Measurements from ENCODE around the gene PIEZO2.
"Not testable (repeated sequence)": the region's sequence is repeated elsewhere in the genome, so short reads cannot be mapped to it uniquely, and the experiment has no call there.

PIEZO2 gene

DNA sequence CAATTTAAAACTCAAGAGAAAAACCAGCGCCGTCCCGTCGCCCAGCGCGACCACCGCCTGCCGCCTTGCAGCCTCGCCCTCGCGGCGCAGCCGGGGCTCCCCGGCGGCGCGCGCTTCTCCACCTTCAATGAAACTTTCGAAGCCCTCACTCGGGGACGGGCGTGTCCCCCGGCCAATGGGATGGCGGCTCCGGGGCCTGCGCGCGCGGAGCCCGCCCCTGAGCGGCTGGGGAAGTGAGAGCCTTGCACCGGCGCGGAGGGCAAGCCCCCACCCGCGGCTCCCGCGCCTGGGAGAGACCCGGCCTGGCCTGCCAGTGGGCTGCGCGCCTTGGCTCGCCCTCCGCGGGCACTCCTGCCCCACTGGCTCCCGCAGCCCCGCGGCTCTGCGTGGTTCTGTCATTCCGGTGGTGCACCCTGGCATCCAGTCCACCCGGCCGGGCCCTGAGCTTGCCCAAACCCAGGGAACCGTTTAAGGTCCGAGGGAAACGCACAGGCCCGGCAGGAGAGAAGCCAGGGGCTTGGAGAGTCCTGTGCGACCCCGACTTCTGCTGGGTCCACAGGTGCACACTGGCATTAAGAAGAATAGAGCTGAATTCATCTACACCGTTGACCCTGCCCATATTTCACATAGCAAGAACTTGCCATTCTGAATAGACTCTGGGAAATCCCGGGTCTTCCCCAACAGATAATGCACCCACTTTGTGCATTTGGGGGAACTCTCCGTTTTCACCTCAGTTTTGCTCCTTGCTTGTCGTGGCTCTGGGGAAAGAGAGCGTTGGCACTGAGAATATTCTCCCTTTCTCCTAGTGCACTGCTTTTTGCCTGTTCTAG, at the start of gene PIEZO2:
Gene PIEZO2 (minus strand): TSS at position 129 of the 830 bp plus-strand sequence. CDS start 981 bp downstream, outside the sequence.
- no peak for DNase-seq (ENCODE audit: low read depth in 2 of 2, low spot score in 1 of 2)

DNA sequence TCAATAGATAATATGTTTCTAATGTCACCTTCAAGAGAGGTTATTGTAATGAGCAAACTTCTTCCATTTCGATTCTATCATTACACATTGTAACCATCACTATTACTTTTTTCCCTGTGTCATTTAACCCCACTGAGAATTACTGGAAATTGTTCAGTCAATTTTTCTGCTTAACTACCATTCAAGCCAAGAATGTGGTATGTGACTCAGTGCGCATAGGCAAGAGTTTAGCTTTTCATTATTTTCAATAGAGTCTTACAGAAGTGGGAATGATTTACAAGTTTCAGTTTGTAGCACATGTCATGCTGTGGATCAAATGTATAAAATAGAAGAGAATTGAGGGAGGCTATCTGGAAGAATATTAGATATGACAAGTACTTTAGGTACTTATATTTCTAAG, 34.3 kb upstream of the PIEZO2 start:
- no peak for DNase-seq (ENCODE audit: low read depth in 2 of 2, low spot score in 1 of 2)

- DNase-seq (ENCODE audit: low read depth in 2 of 2, low spot score in 1 of 2), result not testable (repeated sequence)
These were observed 32.3 kb upstream of the PIEZO2 start for GRCh38 chr18:11181629-11182028.

- DNase-seq (ENCODE audit: low read depth in 2 of 2, low spot score in 1 of 2), result no peak
These were observed 30.7 kb upstream of the PIEZO2 start for GRCh38 chr18:11179959-11180519.

GRCh38 chr18:11178951-11179549, 29.7 kb upstream of the PIEZO2 start:
- no peak for DNase-seq (ENCODE audit: low read depth in 2 of 2, low spot score in 1 of 2)

GRCh38 chr18:11177382-11177781, 28.0 kb upstream of the PIEZO2 start:
- no peak for DNase-seq (ENCODE audit: low read depth in 2 of 2, low spot score in 1 of 2)

DNA sequence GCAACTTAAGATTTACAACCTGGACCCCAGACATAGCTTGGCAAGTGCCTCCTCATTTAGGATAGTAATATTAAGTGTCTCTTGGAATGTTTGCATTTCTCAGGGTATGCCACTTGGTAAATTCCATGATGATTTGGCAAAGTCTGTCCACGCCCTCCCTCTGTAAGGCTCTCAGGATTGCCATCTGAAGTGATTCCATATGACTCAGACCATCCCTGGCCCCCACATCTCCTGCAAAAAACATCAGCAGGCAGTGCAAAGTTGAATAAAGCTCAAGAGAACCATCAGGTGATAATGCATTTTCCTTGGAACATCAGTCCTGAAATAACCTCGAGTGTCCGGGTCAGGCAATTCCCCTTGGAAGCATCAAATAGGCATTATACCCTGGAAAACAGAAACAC, 27.1 kb upstream of the PIEZO2 start:
- DNase-seq (ENCODE audit: low read depth in 2 of 2, low spot score in 1 of 2), result no peak

DNA sequence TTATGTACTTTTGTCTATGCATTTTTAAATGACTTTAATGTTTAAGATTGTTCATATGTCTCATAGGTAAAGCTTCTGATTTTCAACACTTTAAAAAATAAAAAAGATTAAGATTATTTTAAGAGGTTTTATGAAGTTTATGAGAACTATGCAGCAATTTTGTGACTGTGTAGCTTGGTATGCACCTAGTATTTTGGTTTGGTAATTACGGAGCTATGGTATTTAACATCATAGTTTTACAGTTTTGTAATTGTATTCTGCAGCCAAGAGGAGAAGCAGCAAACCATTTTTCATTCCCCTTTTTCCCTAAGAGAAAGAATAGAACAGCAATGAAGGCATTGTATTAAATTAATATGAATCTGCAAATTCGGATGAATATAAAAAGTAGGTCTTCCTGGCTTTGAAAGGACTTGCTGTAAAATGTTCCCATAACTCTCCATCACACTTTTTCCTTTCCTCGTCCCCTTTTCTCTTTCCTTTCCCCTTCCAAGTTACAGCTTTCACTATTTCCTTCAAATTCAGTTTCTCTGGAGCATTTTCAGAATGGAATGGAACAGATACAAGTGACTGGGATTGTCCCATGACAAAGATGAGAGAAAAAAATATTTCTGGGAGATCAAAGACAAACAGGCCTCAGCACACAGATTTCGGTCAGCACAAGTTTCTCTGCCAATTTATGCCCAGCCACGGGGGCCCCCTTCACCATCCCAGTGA, 26.1 kb upstream of the PIEZO2 start:
- no peak for DNase-seq (ENCODE audit: low read depth in 2 of 2, low spot score in 1 of 2)

GRCh38 chr18:11174179-11174578, 24.8 kb upstream of the PIEZO2 start:
- not testable (repeated sequence) for DNase-seq (ENCODE audit: low read depth in 2 of 2, low spot score in 1 of 2)

DNA sequence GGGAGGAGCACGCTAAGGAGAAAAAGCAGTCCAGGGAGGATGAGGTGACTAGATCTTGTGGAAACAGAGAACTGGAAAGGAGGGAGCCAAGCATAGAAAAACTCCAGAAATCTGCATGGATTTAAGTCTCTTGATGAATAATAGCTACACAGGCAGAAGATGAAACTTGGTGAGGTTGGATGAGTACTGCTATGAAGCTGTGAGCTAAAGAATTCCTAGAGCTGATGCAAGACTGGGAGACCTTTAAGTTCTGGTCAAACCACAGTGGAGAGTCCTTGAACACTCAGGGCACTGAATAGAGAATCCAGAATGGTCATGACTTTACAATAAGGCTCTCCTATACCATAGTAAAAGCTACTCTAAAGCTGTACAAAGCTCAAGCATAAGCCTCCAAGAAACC, 18.4 kb upstream of the PIEZO2 start:
- no peak for DNase-seq (ENCODE audit: low read depth in 2 of 2, low spot score in 1 of 2)

- no peak for DNase-seq (ENCODE audit: low read depth in 2 of 2, low spot score in 1 of 2)
These were observed 16.6 kb upstream of the PIEZO2 start for GRCh38 chr18:11165952-11166351.

DNA sequence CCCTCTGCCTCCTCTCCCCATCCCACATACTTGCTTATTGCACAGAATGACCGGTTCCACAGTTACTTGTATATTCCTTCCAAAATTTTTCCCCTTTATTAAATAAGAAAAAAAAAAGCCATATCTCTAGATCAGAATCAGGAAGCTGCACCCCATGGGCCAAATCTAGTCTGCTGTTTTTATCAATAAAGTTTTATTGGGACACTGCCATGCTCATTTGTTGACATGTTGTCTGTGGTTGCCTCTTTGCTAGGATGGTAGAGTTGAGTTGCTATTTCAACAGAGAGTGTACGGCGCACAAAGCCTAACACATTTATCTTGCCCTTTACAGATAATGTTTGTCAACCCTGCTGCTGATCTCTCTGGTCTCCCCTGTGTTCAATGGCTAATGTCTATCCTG, 15.8 kb upstream of the PIEZO2 start:
- no peak for DNase-seq (ENCODE audit: low read depth in 2 of 2, low spot score in 1 of 2)

- no peak for DNase-seq (ENCODE audit: low read depth in 2 of 2, low spot score in 1 of 2)
These were observed 14.3 kb upstream of the PIEZO2 start for GRCh38 chr18:11163665-11164064.

- no peak for DNase-seq (ENCODE audit: low read depth in 2 of 2, low spot score in 1 of 2)
These were observed 13.5 kb upstream of the PIEZO2 start for GRCh38 chr18:11162889-11163288.

DNA sequence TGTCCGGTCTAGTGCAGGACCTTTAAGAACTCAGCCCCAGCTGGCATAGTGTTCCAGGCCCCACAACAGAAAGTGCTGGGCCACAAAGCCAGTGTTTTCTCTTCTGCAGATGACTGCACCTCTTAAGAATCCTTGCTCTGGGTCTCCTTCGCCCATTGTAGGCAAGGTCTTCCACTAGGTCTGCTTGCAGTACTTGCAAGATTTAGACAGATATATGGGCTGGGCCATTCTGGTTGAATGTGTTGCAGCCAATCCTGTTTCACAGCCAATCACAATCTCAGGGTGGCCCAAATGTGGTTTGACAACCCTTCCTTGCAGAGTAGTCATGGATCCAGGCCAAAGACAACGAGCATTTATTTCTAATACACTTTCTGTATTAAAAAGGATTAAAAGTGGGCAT, 13.1 kb upstream of the PIEZO2 start:
- DNase-seq (ENCODE audit: low read depth in 2 of 2, low spot score in 1 of 2), result no peak

DNA sequence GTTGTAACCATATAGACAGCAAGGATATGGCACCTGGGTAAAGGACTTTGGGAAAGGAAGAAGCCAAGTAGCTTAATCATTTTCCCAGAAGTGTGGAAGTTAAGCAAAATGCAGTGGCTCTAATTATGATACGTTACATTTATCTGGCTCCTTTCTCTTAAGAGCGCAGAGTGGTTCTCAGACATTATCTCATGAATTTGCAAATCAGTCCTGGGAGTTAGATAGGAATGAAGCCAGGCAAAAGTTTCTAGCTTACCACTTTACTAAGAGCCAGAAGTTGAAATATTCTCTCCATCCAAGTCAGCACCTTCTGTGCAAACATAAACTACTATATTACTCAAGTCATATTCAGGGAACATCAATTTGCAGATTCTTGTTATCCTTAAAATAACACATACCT, 10.9 kb upstream of the PIEZO2 start:
- no peak for DNase-seq (ENCODE audit: low read depth in 2 of 2, low spot score in 1 of 2)

GRCh38 chr18:11159844-11160243, 10.5 kb upstream of the PIEZO2 start:
- DNase-seq (ENCODE audit: low read depth in 2 of 2, low spot score in 1 of 2), result no peak

GRCh38 chr18:11156978-11157377, 7.6 kb upstream of the PIEZO2 start:
- DNase-seq (ENCODE audit: low read depth in 2 of 2, low spot score in 1 of 2), result no peak

GRCh38 chr18:11155034-11155759, 5.8 kb upstream of the PIEZO2 start:
- no peak for DNase-seq (ENCODE audit: low read depth in 2 of 2, low spot score in 1 of 2)

- DNase-seq (ENCODE audit: low read depth in 2 of 2, low spot score in 1 of 2), result no peak
These were observed 5.1 kb upstream of the PIEZO2 start for GRCh38 chr18:11154368-11154989.

- DNase-seq (ENCODE audit: low read depth in 2 of 2, low spot score in 1 of 2), result no peak
These were observed 3.7 kb upstream of the PIEZO2 start for GRCh38 chr18:11153097-11153496.
